HepG2 (cell line): ENCODE measurements around the gene TYMS. TPM values are rescaled to one million over a fixed set of nuclear protein-coding genes. Genes with fewer than 3 reads are reported as not detected.

Source experiments
- ARNTL ChIP-seq: sonication (generic); formaldehyde crosslinking; IDR thresholded peaks from 2 replicates; pipeline ENCODE4 v1.4.0; 2020; ENCODE audit warnings: mild to moderate bottlenecking, missing genetic modification reagents
- ATF4 ChIP-seq, 2 experiments: fragments of 450-650 bp in 1 of 2; sonication (generic) in 1 of 2; formaldehyde crosslinking; IDR thresholded peaks; 2 replicates each; pipeline versions ENCODE4 v1.5.0 to v1.8.0; 2020 to 2022; ENCODE audit warnings: mild to moderate bottlenecking in 1 of 2, missing genetic modification reagents in 1 of 2
- CCDC6 ChIP-seq: sonication (generic); formaldehyde crosslinking; IDR thresholded peaks from 2 replicates; pipeline ENCODE4 v1.8.1; 2022; ENCODE audit warnings: mild to moderate bottlenecking, missing genetic modification reagents, moderate library complexity
- FOXA1 ChIP-seq, 2 experiments: fragments of 450-650 bp in 1 of 2; sonication (generic) in 1 of 2; formaldehyde crosslinking in 1 of 2; IDR thresholded peaks; 2 replicates each; pipeline versions ENCODE4 v1.4.0 to v1.6.1; 2016 to 2020; ENCODE audit warnings: missing genetic modification reagents in 1 of 2
- FOXA3 ChIP-seq: IDR thresholded peaks from 2 replicates; pipeline ENCODE4 v1.6.1; 2016; ENCODE audit warnings: missing genetic modification reagents, missing compliant biosample characterization
- FOXK2 ChIP-seq: fragments of 450-650 bp; IDR thresholded peaks from 2 replicates; pipeline ENCODE4 v1.6.1; 2016
- HDAC2 ChIP-seq: sonication (generic); formaldehyde crosslinking; IDR thresholded peaks from 2 replicates; pipeline ENCODE4 v1.4.0; 2020; ENCODE audit warnings: missing genetic modification reagents
- MEF2D ChIP-seq: sonication (generic); formaldehyde crosslinking; IDR thresholded peaks from 2 replicates; pipeline ENCODE4 v1.5.1; 2020; ENCODE audit warnings: mild to moderate bottlenecking, missing genetic modification reagents
- NCOA2 ChIP-seq: sonication (generic); formaldehyde crosslinking; IDR thresholded peaks from 2 replicates; pipeline ENCODE4 v1.8.0; 2022; ENCODE audit warnings: inconsistent platforms
- NFE2L1 ChIP-seq: sonication (generic); formaldehyde crosslinking; IDR thresholded peaks from 2 replicates; pipeline ENCODE4 v1.4.0; 2020; ENCODE audit warnings: missing genetic modification reagents, mild to moderate bottlenecking, borderline replicate concordance
- PBX3 ChIP-seq: sonication (generic); formaldehyde crosslinking; IDR thresholded peaks from 2 replicates; pipeline ENCODE4 v1.8.1; 2023; ENCODE audit warnings: missing genetic modification reagents, inconsistent platforms, borderline replicate concordance
- PITX1 ChIP-seq: sonication (generic); formaldehyde crosslinking; IDR thresholded peaks from 2 replicates; pipeline ENCODE4 v1.5.1; 2020; ENCODE audit warnings: mild to moderate bottlenecking, missing genetic modification reagents
- RCOR2 ChIP-seq: IDR thresholded peaks from 2 replicates; pipeline ENCODE4 v1.6.1; 2016; ENCODE audit warnings: missing biosample characterization, missing genetic modification reagents
- SYNCRIP ChIP-seq: fragments of 200-400 bp; formaldehyde crosslinking; IDR thresholded peaks from 2 replicates; pipeline ENCODE4 v1.6.1; 2018; ENCODE audit warnings: mild to moderate bottlenecking, low read depth, low read length; ENCODE audit not compliant: insufficient read depth
- TEAD2 ChIP-seq: sonication (generic); formaldehyde crosslinking; IDR thresholded peaks from 2 replicates; pipeline ENCODE4 v1.9.0; 2021; ENCODE audit warnings: missing genetic modification reagents
- TERF1 ChIP-seq: sonication (generic); formaldehyde crosslinking; IDR thresholded peaks from 2 replicates; pipeline ENCODE4 v1.8.0; 2022; ENCODE audit warnings: mild to moderate bottlenecking, missing genetic modification reagents, moderate library complexity
- TIGD3 ChIP-seq: sonication (generic); formaldehyde crosslinking; IDR thresholded peaks from 2 replicates; pipeline ENCODE4 v1.5.1; 2020; ENCODE audit warnings: mild to moderate bottlenecking, missing genetic modification reagents, borderline replicate concordance
- ZFX ChIP-seq: sonication (generic); formaldehyde crosslinking; IDR thresholded peaks from 2 replicates; pipeline ENCODE4 v1.4.0; 2020; ENCODE audit warnings: mild to moderate bottlenecking, low read depth, missing genetic modification reagents, moderate library complexity
- ZNF143 ChIP-seq: sonication (generic); formaldehyde crosslinking; IDR thresholded peaks from 2 replicates; pipeline ENCODE4 v1.4.0; 2020; ENCODE audit warnings: missing genetic modification reagents
- ZNF232 ChIP-seq: sonication (generic); formaldehyde crosslinking; IDR thresholded peaks from 2 replicates; pipeline ENCODE4 v1.4.0; 2020; ENCODE audit warnings: missing genetic modification reagents, borderline replicate concordance
- ZNF333 ChIP-seq: sonication (generic); formaldehyde crosslinking; IDR thresholded peaks from 2 replicates; pipeline ENCODE4 v1.4.0; 2020; ENCODE audit warnings: mild to moderate bottlenecking, missing genetic modification reagents, borderline replicate concordance
- ZNF354B ChIP-seq: sonication (generic); formaldehyde crosslinking; IDR thresholded peaks from 2 replicates; pipeline ENCODE4 v1.8.0; 2022; ENCODE audit warnings: mild to moderate bottlenecking, missing genetic modification reagents
- ZNF441 ChIP-seq: sonication (generic); formaldehyde crosslinking; IDR thresholded peaks from 2 replicates; pipeline ENCODE4 v1.7.0; 2021; ENCODE audit warnings: missing genetic modification reagents, borderline replicate concordance
- ZNF501 ChIP-seq: sonication (generic); formaldehyde crosslinking; IDR thresholded peaks from 2 replicates; pipeline ENCODE4 v1.5.1; 2020; ENCODE audit warnings: mild to moderate bottlenecking, moderate library complexity, missing genetic modification reagents
- ZNF740 ChIP-seq: sonication (generic); formaldehyde crosslinking; IDR thresholded peaks from 2 replicates; pipeline ENCODE4 v1.4.0; 2020; ENCODE audit warnings: missing genetic modification reagents
- ZNF879 ChIP-seq: sonication (generic); formaldehyde crosslinking; IDR thresholded peaks from 2 replicates; pipeline ENCODE4 v1.8.1; 2023; ENCODE audit warnings: missing genetic modification reagents
- polyA plus RNA-seq, 8 experiments: library from polyadenylated mRNA; depleted of rRNA in 3 of 8; stranded (reverse) in 7 of 8; unstranded in 1 of 8; fragments of >200 nt; fragmentation: Illumina TruSeq in 4 of 8; extraction: Trizol in 4 of 8; gene quantifications; 2 replicates each; pipeline versions ENCODE4 v1.2.1 to v1.2.3, GENCODE V29; 2011 to 2016; ENCODE audit warnings: low read depth in 4 of 8, missing spikeins in 1 of 8, mixed read lengths in 1 of 8; ENCODE audit not compliant: insufficient read depth in 1 of 8
- total RNA-seq, 5 experiments: library from RNA; depleted of rRNA; stranded (reverse); fragments of >200 nt; fragmentation: Illumina TruSeq; extraction: Trizol; gene quantifications; 2 replicates each; pipeline ENCODE4 v1.2.3, GENCODE V29; 2016; ENCODE audit warnings: low read depth in 1 of 5

TYMS gene
- total and polyA plus RNA-seq, 2 of the 13 experiments (the other 11 are each of a cell fraction or from before 2014, with no cell fraction given), result 80.1 to 106 TPM

GRCh38 chr18:703213-703967 is 45.9 kb downstream of the TYMS start (continued):
- no peak for TF ChIP-seq ZNF501 (CRISPR knock-in tag)
- 0 out of 2 replicates have a peak, but pooled peaks have one; percentile 19 for TF ChIP-seq PITX1 (CRISPR knock-in tag)
- TF ChIP-seq ZNF143, result no peak
- TF ChIP-seq HDAC2 (CRISPR knock-in tag), result 0 out of 2 replicates have a peak, but pooled peaks have one; percentile 36
- TF ChIP-seq NCOA2 (CRISPR knock-in tag), result no peak
- TF ChIP-seq TIGD3 (CRISPR knock-in tag), result no peak
- peak; percentile 52; the same call in 1 of the 2 replicates for TF ChIP-seq ARNTL (CRISPR knock-in tag)
- no peak for TF ChIP-seq ZNF333 (CRISPR knock-in tag)
- TF ChIP-seq TERF1 (CRISPR knock-in tag), result no peak
- 0 out of 2 replicates have a peak, but pooled peaks have one; percentile 22 for TF ChIP-seq FOXA3 (CRISPR knock-in tag)
- no peak for TF ChIP-seq ZNF354B (CRISPR knock-in tag)
- no peak for TF ChIP-seq ZNF441
- TF ChIP-seq CCDC6 (CRISPR knock-in tag), result no peak
- TF ChIP-seq ATF4 (CRISPR knock-in tag; IDR thresholded peaks at IDR 0.05), result peak in 1 of 2 experiments; percentile 46; a peak in 1 of 4 replicates
- no peak for TF ChIP-seq PBX3
- no peak for TF ChIP-seq MEF2D (CRISPR knock-in tag)
- no peak for TF ChIP-seq ZNF879 (CRISPR knock-in tag)
- no peak for TF ChIP-seq FOXA1 (IDR thresholded peaks at IDR 0.05)
- TF ChIP-seq FOXA1 (CRISPR knock-in tag; IDR thresholded peaks at IDR 0.05), result 0 out of 2 replicates have a peak, but pooled peaks have one; percentile 10
- no peak for TF ChIP-seq TEAD2 (CRISPR knock-in tag)
- TF ChIP-seq SYNCRIP, result no peak
- no peak for TF ChIP-seq NFE2L1 (CRISPR knock-in tag)
- no peak for TF ChIP-seq RCOR2 (CRISPR knock-in tag)
- no peak for TF ChIP-seq FOXK2
- no peak for TF ChIP-seq ZNF740
- TF ChIP-seq ZFX, result peak; percentile 26; the same call in 1 of the 2 replicates
- no peak for TF ChIP-seq ZNF232 (CRISPR knock-in tag)
